Eye (tissue), 1 donor: ENCODE data around the gene AGO1.
"Not testable (repeated sequence)": the region's sequence is repeated elsewhere in the genome, so short reads cannot be mapped to it uniquely, and the experiment has no call there.

Source experiments
- DNase-seq: peaks from one replicate; pipeline ENCODE4 v3.0.0-alpha.2; 2015

Gene AGO1

GRCh38 chr1:35882945-35883634 lies at the start of gene AGO1:
Gene AGO1 (plus strand): TSS chr1:35883209. CDS start chr1:35883422, 213 bp downstream.
- DNase-seq = peak; percentile 97

- no peak for DNase-seq
These were observed 49.6 kb upstream of the AGO1 start for GRCh38 chr1:35833395-35833794.

- no peak for DNase-seq
These were observed 48.8 kb upstream of the AGO1 start for GRCh38 chr1:35834218-35834617.

GRCh38 chr1:35835398-35835797 lies 47.6 kb upstream of the AGO1 start:
- DNase-seq = peak; percentile 38

- DNase-seq = no peak
These were observed 46.3 kb upstream of the AGO1 start for GRCh38 chr1:35836734-35837133.

GRCh38 chr1:35838693-35839245 lies 44.2 kb upstream of the AGO1 start:
- no peak for DNase-seq

- no peak for DNase-seq
These were observed 38.2 kb upstream of the AGO1 start for GRCh38 chr1:35844826-35845225.

- no peak for DNase-seq
These were observed 37.2 kb upstream of the AGO1 start for GRCh38 chr1:35845766-35846165.

GRCh38 chr1:35847935-35848565 lies 35.0 kb upstream of the AGO1 start:
- no peak for DNase-seq

GRCh38 chr1:35850051-35850450 lies 33.0 kb upstream of the AGO1 start:
- DNase-seq = no peak

- no peak for DNase-seq
These were observed 32.3 kb upstream of the AGO1 start for GRCh38 chr1:35850716-35851115.

GRCh38 chr1:35851132-35851869 lies 31.7 kb upstream of the AGO1 start:
- DNase-seq = peak; percentile 19

- DNase-seq = no peak
These were observed 30.8 kb upstream of the AGO1 start for GRCh38 chr1:35852241-35852640.

GRCh38 chr1:35854989-35855700 lies 27.9 kb upstream of the AGO1 start:
- peak; percentile 12 for DNase-seq

GRCh38 chr1:35856964-35857363 lies 26.0 kb upstream of the AGO1 start:
- DNase-seq = no peak

- DNase-seq = peak; percentile 22
These were observed 25.2 kb upstream of the AGO1 start for GRCh38 chr1:35857830-35858229.

- no peak for DNase-seq
These were observed 22.3 kb upstream of the AGO1 start for GRCh38 chr1:35860696-35861095.

- DNase-seq = no peak
These were observed 19.9 kb upstream of the AGO1 start for GRCh38 chr1:35863136-35863535.

GRCh38 chr1:35863881-35864625 lies 19.0 kb upstream of the AGO1 start:
- DNase-seq = no peak

- DNase-seq = no peak
These were observed 18.2 kb upstream of the AGO1 start for GRCh38 chr1:35864813-35865212.

GRCh38 chr1:35866991-35867390 lies 16.0 kb upstream of the AGO1 start:
- DNase-seq = no peak

- DNase-seq = not testable (repeated sequence)
These were observed 13.6 kb upstream of the AGO1 start for GRCh38 chr1:35869245-35869950.
